HG03432 (cell line): ENCODE measurements around the gene TFF2.

Source experiments
- ATAC-seq: cut with Tn5 transposase; IDR thresholded peaks from one replicate; pipeline ENCODE4 v1.9.1; 2021; ENCODE audit warnings: mild to moderate bottlenecking, moderate library complexity; ENCODE audit not compliant: unreplicated experiment

Gene TFF2

GRCh38 chr21:42366292-42367010, 15.7 kb upstream of the TFF2 start, which contains the start of gene TFF1:
TFF1 (minus strand) TSS chr21:42366535; CDS start chr21:42366495, 40 bp downstream.
- ATAC-seq, result no peak

GRCh38 chr21:42365770-42366169, 15.0 kb upstream of the TFF2 start:
- no peak for ATAC-seq

- ATAC-seq, result no peak
Observed at GRCh38 chr21:42364304-42364865, 13.6 kb upstream of the TFF2 start.

- ATAC-seq, result no peak
Observed at GRCh38 chr21:42363312-42363711, 12.5 kb upstream of the TFF2 start.

GRCh38 chr21:42362700-42363099, 11.9 kb upstream of the TFF2 start:
- no peak for ATAC-seq

GRCh38 chr21:42362198-42362597, 11.4 kb upstream of the TFF2 start:
- ATAC-seq, result no peak

- no peak for ATAC-seq
Observed at GRCh38 chr21:42361286-42361685, 10.5 kb upstream of the TFF2 start.

- no peak for ATAC-seq
Observed at GRCh38 chr21:42360317-42360716, 9.5 kb upstream of the TFF2 start.

GRCh38 chr21:42358937-42359336, 8.1 kb upstream of the TFF2 start:
- no peak for ATAC-seq

- ATAC-seq, result no peak
Observed at GRCh38 chr21:42358261-42358660, 7.5 kb upstream of the TFF2 start.

- no peak for ATAC-seq
Observed at GRCh38 chr21:42357307-42357706, 6.5 kb upstream of the TFF2 start.

- ATAC-seq, result no peak
Observed at GRCh38 chr21:42356650-42357049, 5.9 kb upstream of the TFF2 start.

- no peak for ATAC-seq
Observed at GRCh38 chr21:42356046-42356445, 5.3 kb upstream of the TFF2 start.

- no peak for ATAC-seq
Observed at GRCh38 chr21:42353623-42354022, 2.8 kb upstream of the TFF2 start.

- ATAC-seq, result no peak
Observed at GRCh38 chr21:42352441-42353095, 1.8 kb upstream of the TFF2 start.

- ATAC-seq, result no peak
Observed at GRCh38 chr21:42351626-42352440, 1.0 kb upstream of the TFF2 start.

GRCh38 chr21:42350318-42350910, 380 bp downstream of the TFF2 start:
- ATAC-seq, result no peak

- no peak for ATAC-seq
Observed at GRCh38 chr21:42349420-42350317, 1.1 kb downstream of the TFF2 start.

- ATAC-seq, result no peak
Observed at GRCh38 chr21:42348762-42349161, 2.0 kb downstream of the TFF2 start.
